Endodermal cell (in vitro differentiated cells): ENCODE results near the gene EPHB3. TPM values are rescaled to one million over a fixed set of nuclear protein-coding genes. Genes with fewer than 3 reads are reported as not detected.

Source experiments
- DNase-seq: peaks from one replicate; pipeline ENCODE4 v3.0.0-alpha.2; 2017
- H3K27ac ChIP-seq: 2 replicates; pipeline ENCODE4 v1.5.1; 2013; ENCODE audit warnings: mild to moderate bottlenecking, low read depth, low read length, moderate library complexity
- H3K27me3 ChIP-seq: 2 replicates; pipeline ENCODE4 v1.6.1; 2013; ENCODE audit warnings: mild to moderate bottlenecking, low read length, moderate library complexity; ENCODE audit not compliant: insufficient read depth, control insufficient read depth, poor library complexity, severe bottlenecking
- H3K36me3 ChIP-seq: 2 replicates; pipeline ENCODE4 v1.7.0; 2013; ENCODE audit warnings: mild to moderate bottlenecking, low read length, moderate library complexity; ENCODE audit not compliant: control insufficient read depth, insufficient read depth
- H3K4me1 ChIP-seq: one replicate; pipeline ENCODE4 v1.7.0; 2013; ENCODE audit warnings: low read length; ENCODE audit not compliant: control insufficient read depth, insufficient read depth
- H3K4me3 ChIP-seq: 2 replicates; pipeline ENCODE4 v1.5.1; 2013; ENCODE audit warnings: mild to moderate bottlenecking, low read length, moderate library complexity
- H3K9ac ChIP-seq: 2 replicates; pipeline ENCODE4 v1.6.1; 2013; ENCODE audit warnings: mild to moderate bottlenecking, low read length, moderate library complexity; ENCODE audit not compliant: poor library complexity, severe bottlenecking; ENCODE audit errors: extremely low read depth
- H3K9me3 ChIP-seq: 2 replicates; pipeline ENCODE4 v1.6.1; 2013; ENCODE audit warnings: mild to moderate bottlenecking, low read length, moderate library complexity; ENCODE audit not compliant: control insufficient read depth
- H3K27ac Mint-ChIP-seq: 2 replicates; pipeline ENCODE4 v1.8.0; 2020; ENCODE audit warnings: mixed read lengths
- H3K27me3 Mint-ChIP-seq: 2 replicates; pipeline ENCODE4 v1.8.0; 2021; ENCODE audit warnings: mild to moderate bottlenecking, mixed read lengths; ENCODE audit not compliant: insufficient read depth
- H3K36me3 Mint-ChIP-seq: 2 replicates; pipeline ENCODE4 v1.8.0; 2020; ENCODE audit warnings: low read depth, mixed read lengths
- H3K4me1 Mint-ChIP-seq: 2 replicates; pipeline ENCODE4 v1.8.0; 2020; ENCODE audit warnings: mixed read lengths
- H3K4me3 Mint-ChIP-seq: 2 replicates; pipeline ENCODE4 v1.8.0; 2020; ENCODE audit warnings: mild to moderate bottlenecking, moderate library complexity, mixed read lengths
- H3K9me3 Mint-ChIP-seq: 2 replicates; pipeline ENCODE4 v1.8.0; 2020; ENCODE audit warnings: mild to moderate bottlenecking, mixed read lengths
- WGBS, 2 experiments: methylation state at CpG; one replicate each; pipeline versions ENCODE4 v1.1.5 to v1.1.7; 2013; ENCODE audit warnings: missing lambda C conversion rate in 2 of 2, mixed read lengths in 1 of 2; ENCODE audit not compliant: insufficient coverage in 1 of 2, insufficient read length in 1 of 2; 5-methylcytosine and 5-hydroxymethylcytosine counted together
- total RNA-seq, 2 donors: library from RNA; stranded (reverse); fragmentation: NEBNext Ultra II Directional in 1 of 2; extraction: Animal tissue kit (Norgen Biotek cat#: 25700) in 1 of 2; gene quantifications; 2 replicates in 1 of 2; 3 replicates in 1 of 2; pipeline ENCODE4 v1.2.1, GENCODE V29; 2021
- TF ChIP-seq, protein P1 (sequence below): fragments of 200-600 bp; sonication (generic); conservative IDR thresholded peaks from 2 replicates; pipeline ENCODE4 v1.5.0; 2021; ENCODE audit warnings: antibody characterized with exemption, mild to moderate bottlenecking

EPHB3 gene
- total RNA-seq, 2 donors from 2014 or later, result 32.7 to 36.9 TPM

DNA sequence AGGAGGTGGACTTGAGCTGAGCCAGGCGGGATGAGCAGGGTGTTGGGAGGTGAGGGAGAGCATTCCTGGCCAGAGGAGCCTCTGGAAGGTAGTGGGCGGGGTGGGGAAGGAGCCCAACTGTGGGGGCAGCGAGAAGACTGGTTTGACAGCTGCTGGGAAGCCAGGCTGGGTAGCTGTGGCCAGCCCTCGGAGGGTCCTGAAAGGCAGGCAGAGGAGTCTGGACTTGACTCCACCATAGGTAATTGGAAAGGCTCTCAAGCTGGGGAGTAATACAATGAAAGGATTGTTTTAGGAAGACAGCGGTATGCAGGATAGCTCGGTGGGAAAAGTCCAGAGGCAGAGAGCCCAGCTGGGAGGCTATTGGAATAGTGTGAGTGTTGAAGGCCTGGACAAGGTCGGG lies 17.2 kb downstream of the EPHB3 start:
- Histone ChIP-seq H3K9ac (no peak overlapping the region), H3K27me3 (no peaks in the 10 kb centered on the region), H3K9me3 (no peaks in the 10 kb centered on the region), H3K27ac (peak overlapping the region; percentile 25), H3K4me3 (no peak overlapping the region), H3K4me1 (peaks cover 27% of the 10 kb centered on the region), H3K36me3 (peaks cover 73% of the 10 kb centered on the region)
- peak; percentile 65 for DNase-seq
- Mint-ChIP-seq H3K36me3 (peaks cover 55% of the 10 kb centered on the region), H3K4me1 (peaks cover 39% of the 10 kb centered on the region), H3K4me3 (no peak overlapping the region), H3K9me3 (no peaks in the 10 kb centered on the region), H3K27ac (no peak overlapping the region), H3K27me3 (peaks cover 6% of the 10 kb centered on the region)
- TF ChIP-seq, protein P1, sequence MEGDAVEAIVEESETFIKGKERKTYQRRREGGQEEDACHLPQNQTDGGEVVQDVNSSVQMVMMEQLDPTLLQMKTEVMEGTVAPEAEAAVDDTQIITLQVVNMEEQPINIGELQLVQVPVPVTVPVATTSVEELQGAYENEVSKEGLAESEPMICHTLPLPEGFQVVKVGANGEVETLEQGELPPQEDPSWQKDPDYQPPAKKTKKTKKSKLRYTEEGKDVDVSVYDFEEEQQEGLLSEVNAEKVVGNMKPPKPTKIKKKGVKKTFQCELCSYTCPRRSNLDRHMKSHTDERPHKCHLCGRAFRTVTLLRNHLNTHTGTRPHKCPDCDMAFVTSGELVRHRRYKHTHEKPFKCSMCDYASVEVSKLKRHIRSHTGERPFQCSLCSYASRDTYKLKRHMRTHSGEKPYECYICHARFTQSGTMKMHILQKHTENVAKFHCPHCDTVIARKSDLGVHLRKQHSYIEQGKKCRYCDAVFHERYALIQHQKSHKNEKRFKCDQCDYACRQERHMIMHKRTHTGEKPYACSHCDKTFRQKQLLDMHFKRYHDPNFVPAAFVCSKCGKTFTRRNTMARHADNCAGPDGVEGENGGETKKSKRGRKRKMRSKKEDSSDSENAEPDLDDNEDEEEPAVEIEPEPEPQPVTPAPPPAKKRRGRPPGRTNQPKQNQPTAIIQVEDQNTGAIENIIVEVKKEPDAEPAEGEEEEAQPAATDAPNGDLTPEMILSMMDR, result no peak
- 77 to 83% methylated on average over 6 to 7 of the region's 7 CpGs for WGBS, 2 experiments

DNA sequence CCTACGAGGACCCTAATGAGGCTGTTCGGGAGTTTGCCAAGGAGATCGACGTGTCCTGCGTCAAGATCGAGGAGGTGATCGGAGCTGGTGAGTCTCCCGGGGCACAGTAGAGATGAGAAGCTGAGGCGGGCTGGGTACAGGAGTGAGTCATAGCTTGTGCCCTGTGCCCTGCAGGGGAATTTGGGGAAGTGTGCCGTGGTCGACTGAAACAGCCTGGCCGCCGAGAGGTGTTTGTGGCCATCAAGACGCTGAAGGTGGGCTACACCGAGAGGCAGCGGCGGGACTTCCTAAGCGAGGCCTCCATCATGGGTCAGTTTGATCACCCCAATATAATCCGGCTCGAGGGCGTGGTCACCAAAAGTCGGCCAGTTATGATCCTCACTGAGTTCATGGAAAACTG lies 17.9 kb downstream of the EPHB3 start:
- Mint-ChIP-seq H3K4me1 (peaks cover 38% of the 10 kb centered on the region), H3K4me3 (no peak overlapping the region), H3K36me3 (peaks cover 55% of the 10 kb centered on the region), H3K27ac (no peak overlapping the region), H3K9me3 (no peaks in the 10 kb centered on the region), H3K27me3 (peaks cover 9% of the 10 kb centered on the region)
- H3K4me3 ChIP-seq, result no peak overlapping the region
- no peaks in the 10 kb centered on the region for H3K9me3 ChIP-seq
- no peaks in the 10 kb centered on the region for H3K27me3 ChIP-seq
- peaks cover 21% of the 10 kb centered on the region for H3K4me1 ChIP-seq
- WGBS, 2 experiments, result 95 to 98% methylated on average over 17 to 22 of the region's 22 CpGs
- no peak overlapping the region for H3K9ac ChIP-seq
- no peak for DNase-seq
- peaks cover 66% of the 10 kb centered on the region for H3K36me3 ChIP-seq
- H3K27ac ChIP-seq, result no peak overlapping the region
- TF ChIP-seq, protein P1, result no peak

DNA sequence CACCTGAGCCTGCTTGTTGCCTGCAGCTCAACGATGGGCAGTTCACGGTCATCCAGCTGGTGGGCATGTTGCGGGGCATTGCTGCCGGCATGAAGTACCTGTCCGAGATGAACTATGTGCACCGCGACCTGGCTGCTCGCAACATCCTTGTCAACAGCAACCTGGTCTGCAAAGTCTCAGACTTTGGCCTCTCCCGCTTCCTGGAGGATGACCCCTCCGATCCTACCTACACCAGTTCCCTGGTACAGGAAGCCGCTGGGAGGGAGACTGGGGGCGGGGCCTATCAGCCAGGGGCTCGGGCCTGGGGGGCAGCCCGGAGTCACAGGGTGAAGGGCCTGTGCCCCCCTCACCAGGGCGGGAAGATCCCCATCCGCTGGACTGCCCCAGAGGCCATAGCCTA lies 18.8 kb downstream of the EPHB3 start:
- Mint-ChIP-seq H3K4me3 (no peak overlapping the region), H3K27ac (no peak overlapping the region), H3K36me3 (peaks cover 53% of the 10 kb centered on the region), H3K9me3 (no peaks in the 10 kb centered on the region), H3K4me1 (peaks cover 38% of the 10 kb centered on the region), H3K27me3 (peaks cover 11% of the 10 kb centered on the region)
- H3K4me3 ChIP-seq, result no peak overlapping the region
- H3K27me3 ChIP-seq, result no peaks in the 10 kb centered on the region
- H3K36me3 ChIP-seq, result peaks cover 57% of the 10 kb centered on the region
- TF ChIP-seq, protein P1, result no peak
- H3K9ac ChIP-seq, result no peak overlapping the region
- H3K4me1 ChIP-seq, result peaks cover 23% of the 10 kb centered on the region
- no peaks in the 10 kb centered on the region for H3K9me3 ChIP-seq
- no peak for DNase-seq
- H3K27ac ChIP-seq, result no peak overlapping the region
- 93 to 96% methylated on average over 8 to 16 of the region's 16 CpGs for WGBS, 2 experiments
